Cerebellar cortex (tissue), 1 donor: ENCODE data around the gene SRF.

Source experiments
- DNase-seq: peaks from one replicate; pipeline ENCODE4 v3.0.0-alpha.2; 2015; ENCODE audit warnings: low spot score

SRF gene

GRCh38 chr6:43183441-43183840 is 12.4 kb downstream of the SRF start:
- DNase-seq: no peak

- no peak for DNase-seq
These were observed 13.4 kb downstream of the SRF start for GRCh38 chr6:43184268-43184985.

- DNase-seq: no peak
These were observed 14.4 kb downstream of the SRF start for GRCh38 chr6:43185391-43185985.

- no peak for DNase-seq
These were observed 14.9 kb downstream of the SRF start for GRCh38 chr6:43186019-43186418.

GRCh38 chr6:43186706-43187105 is 15.6 kb downstream of the SRF start:
- no peak for DNase-seq

GRCh38 chr6:43187821-43188220 is 16.8 kb downstream of the SRF start:
- DNase-seq: no peak

GRCh38 chr6:43188426-43188825 is 17.4 kb downstream of the SRF start:
- DNase-seq: no peak

GRCh38 chr6:43189776-43190304 is 18.8 kb downstream of the SRF start:
- no peak for DNase-seq

- no peak for DNase-seq
These were observed 21.8 kb downstream of the SRF start for GRCh38 chr6:43192911-43193310.

- no peak for DNase-seq
These were observed 22.9 kb downstream of the SRF start for GRCh38 chr6:43193929-43194328.

- DNase-seq: no peak
These were observed 25.3 kb downstream of the SRF start for GRCh38 chr6:43196337-43196736.

GRCh38 chr6:43199912-43200311 is 28.8 kb downstream of the SRF start:
- no peak for DNase-seq

- no peak for DNase-seq
These were observed 29.5 kb downstream of the SRF start for GRCh38 chr6:43200541-43200940.

GRCh38 chr6:43202451-43202850 is 31.4 kb downstream of the SRF start:
- DNase-seq: no peak

- no peak for DNase-seq
These were observed 32.1 kb downstream of the SRF start for GRCh38 chr6:43203029-43203717.

- no peak for DNase-seq
These were observed 32.6 kb downstream of the SRF start for GRCh38 chr6:43203718-43204095.

GRCh38 chr6:43204271-43205105 is 33.4 kb downstream of the SRF start:
- no peak for DNase-seq

GRCh38 chr6:43205849-43206248 is 34.8 kb downstream of the SRF start:
- DNase-seq: no peak

- no peak for DNase-seq
These were observed 36.2 kb downstream of the SRF start for GRCh38 chr6:43207286-43207685.

- no peak for DNase-seq
These were observed 40.9 kb downstream of the SRF start for GRCh38 chr6:43211955-43212354.

GRCh38 chr6:43213431-43213830 is 42.4 kb downstream of the SRF start:
- no peak for DNase-seq

- no peak for DNase-seq
These were observed 44.0 kb downstream of the SRF start for GRCh38 chr6:43215066-43215465.
